H1 (cell line): ENCODE data around the gene TDP2. TPM values are rescaled to one million over a fixed set of nuclear protein-coding genes. Genes with fewer than 3 reads are reported as not detected.

Experiments used
- CTCF ChIA-PET: fragments of 300-600 bp; sonication (Branson Sonifier 250); formaldehyde crosslinking; loops from one replicate; lab custom pipeline; 2021; ENCODE audit not compliant: partially characterized antibody; lab: Charles Lee
- POLR2A ChIA-PET: fragments of 300-600 bp; sonication (Branson Sonifier 250); formaldehyde crosslinking; loops from one replicate; lab custom pipeline; 2021; ENCODE audit warnings: inconsistent platforms; ENCODE audit not compliant: partially characterized antibody; lab: Charles Lee
- DNase-seq, 2 experiments: peaks; one replicate each; pipeline versions ENCODE4 v3.0.0 to v3.0.0-alpha.2; 2010 to 2022; ENCODE audit warnings: low spot score in 2 of 2, low read depth in 1 of 2, mixed read lengths in 1 of 2
- FAIRE-seq: peaks from 2 replicates; lab custom pipeline; 2011; peaks lifted over from hg19 to GRCh38; lab: Jason Lieb, UNC
- H2AFZ ChIP-seq: 2 replicates; pipeline ENCODE4 v1.8.1; 2012; ENCODE audit warnings: low read length, inconsistent platforms
- H2AK5ac ChIP-seq: 2 replicates; pipeline ENCODE4 v1.6.1; 2013; ENCODE audit warnings: low read depth, low read length
- H2BK120ac ChIP-seq: replicated peaks from 2 replicates; pipeline ENCODE3; 2013; ENCODE audit warnings: low read depth, low read length, inconsistent platforms
- H2BK12ac ChIP-seq: 2 replicates; pipeline ENCODE4 v1.6.1; 2013; ENCODE audit warnings: low read depth, low read length
- H2BK15ac ChIP-seq: 2 replicates; pipeline ENCODE4 v1.6.1; 2013; ENCODE audit warnings: low read length
- H2BK20ac ChIP-seq: 2 replicates; pipeline ENCODE4 v1.6.1; 2013; ENCODE audit warnings: low read length
- H2BK5ac ChIP-seq: 2 replicates; pipeline ENCODE4 v1.6.1; 2013; ENCODE audit warnings: low read depth, low read length
- H3K14ac ChIP-seq: 2 replicates; pipeline ENCODE4 v1.6.1; 2013; ENCODE audit warnings: inconsistent platforms; ENCODE audit not compliant: insufficient read length
- H3K18ac ChIP-seq: 2 replicates; pipeline ENCODE4 v1.6.1; 2013; ENCODE audit warnings: low read length; ENCODE audit errors: extremely low read depth
- H3K23ac ChIP-seq: 2 replicates; pipeline ENCODE4 v1.6.1; 2013; ENCODE audit warnings: inconsistent platforms; ENCODE audit not compliant: insufficient read length
- H3K23me2 ChIP-seq: 2 replicates; pipeline ENCODE4 v1.6.1; 2013; ENCODE audit warnings: low read depth, low read length
- H3K27ac ChIP-seq: 2 replicates; pipeline ENCODE4 v1.6.1; 2011; ENCODE audit warnings: low read depth, low read length, inconsistent platforms
- H3K27me3 ChIP-seq, 4 experiments: replicated peaks in 1 of 4; 1 replicate in 1 of 4; 2 replicates in 3 of 4; pipeline versions ENCODE4 v1.6.1 to v1.8.1; 2011 to 2013; ENCODE audit warnings: low read length in 3 of 4, mild to moderate bottlenecking in 3 of 4, inconsistent platforms in 2 of 4, mixed read lengths in 2 of 4, moderate library complexity in 1 of 4; ENCODE audit not compliant: control insufficient read depth in 3 of 4, insufficient read depth in 3 of 4; ENCODE audit errors: extremely low read depth in 1 of 4
- H3K36me3 ChIP-seq, 4 experiments: 2 replicates each; pipeline versions ENCODE4 v1.6.1 to v1.8.1; 2011 to 2013; ENCODE audit warnings: mild to moderate bottlenecking in 4 of 4, low read length in 3 of 4, moderate library complexity in 2 of 4, control low read depth in 1 of 4, inconsistent platforms in 1 of 4; ENCODE audit not compliant: insufficient read depth in 4 of 4, control insufficient read depth in 2 of 4
- H3K4ac ChIP-seq: replicated peaks from 2 replicates; pipeline ENCODE3; 2013; ENCODE audit warnings: low read length, low read depth, mixed read lengths, inconsistent platforms; ENCODE audit not compliant: insufficient read length
- H3K4me1 ChIP-seq, 4 experiments: replicated peaks in 1 of 4; 1 replicate in 1 of 4; 2 replicates in 3 of 4; pipeline versions ENCODE4 v1.6.1 to v1.8.1; 2011 to 2013; ENCODE audit warnings: low read length in 3 of 4, inconsistent platforms in 2 of 4, mixed read lengths in 1 of 4; ENCODE audit not compliant: insufficient read depth in 4 of 4, control insufficient read depth in 3 of 4
- H3K4me2 ChIP-seq, 2 experiments: 2 replicates each; pipeline versions ENCODE4 v1.6.1 to v1.8.1; 2011 to 2013; ENCODE audit warnings: low read depth in 2 of 2, low read length in 2 of 2, control low read depth in 1 of 2, inconsistent platforms in 1 of 2, mild to moderate bottlenecking in 1 of 2; ENCODE audit not compliant: insufficient read depth in 1 of 2
- H3K4me3 ChIP-seq, 4 experiments: fragments of 200-600, 300-600 bp in 1 of 4; sonication (generic), shearing (Covaris generic), sonication (Bioruptor Twin) in 1 of 4; 2 replicates each; pipeline versions ENCODE4 v1.5.1 to v1.8.1; 2011 to 2016; ENCODE audit warnings: low read length in 4 of 4, low read depth in 3 of 4, control low read depth in 2 of 4, inconsistent platforms in 2 of 4, mild to moderate bottlenecking in 2 of 4, mixed read lengths in 1 of 4, moderate library complexity in 1 of 4; ENCODE audit not compliant: insufficient read depth in 2 of 4; ENCODE audit errors: extremely low read depth in 1 of 4
- H3K56ac ChIP-seq: replicated peaks from 2 replicates; pipeline ENCODE3; 2013; ENCODE audit warnings: low read depth, mild to moderate bottlenecking, mixed read lengths, low read length, inconsistent platforms; ENCODE audit not compliant: insufficient read length
- H3K79me1 ChIP-seq: 2 replicates; pipeline ENCODE4 v1.6.1; 2013; ENCODE audit warnings: low read depth, low read length, control low read depth
- H3K79me2 ChIP-seq, 2 experiments: 2 replicates each; pipeline versions ENCODE4 v1.6.1 to v1.8.1; 2012 to 2013; ENCODE audit warnings: low read length in 2 of 2, mild to moderate bottlenecking in 2 of 2, inconsistent platforms in 1 of 2; ENCODE audit not compliant: insufficient read depth in 2 of 2, control insufficient read depth in 1 of 2
- H3K9ac ChIP-seq, 4 experiments: replicated peaks in 1 of 4; 1 replicate in 1 of 4; 2 replicates in 3 of 4; pipeline versions ENCODE4 v1.6.1 to v1.8.1; 2011 to 2013; ENCODE audit warnings: low read depth in 3 of 4, low read length in 3 of 4, control low read depth in 2 of 4, mild to moderate bottlenecking in 2 of 4, moderate library complexity in 2 of 4, inconsistent platforms in 1 of 4; ENCODE audit errors: extremely low read depth in 1 of 4
- H3K9me3 ChIP-seq, 2 experiments: 2 replicates each; pipeline versions ENCODE4 v1.6.1 to v1.8.1; 2012 to 2013; ENCODE audit warnings: mild to moderate bottlenecking in 2 of 2, moderate library complexity in 2 of 2, control low read depth in 1 of 2, inconsistent platforms in 1 of 2, low read depth in 1 of 2, low read length in 1 of 2, mixed read lengths in 1 of 2; ENCODE audit not compliant: insufficient read depth in 2 of 2
- H4K20me1 ChIP-seq, 2 experiments: replicated peaks in 1 of 2; 2 replicates each; pipeline versions ENCODE3 to v1.8.1; 2011 to 2013; ENCODE audit warnings: inconsistent platforms in 2 of 2, low read length in 2 of 2, mild to moderate bottlenecking in 1 of 2; ENCODE audit not compliant: insufficient read depth in 2 of 2, control insufficient read depth in 1 of 2
- H4K5ac ChIP-seq: 2 replicates; pipeline ENCODE4 v1.6.1; 2013; ENCODE audit warnings: low read length, low read depth, mixed read lengths, inconsistent platforms; ENCODE audit not compliant: insufficient read length
- H4K8ac ChIP-seq: 2 replicates; pipeline ENCODE4 v1.8.0; 2013; ENCODE audit warnings: mild to moderate bottlenecking, moderate library complexity, low read length, inconsistent platforms; ENCODE audit not compliant: insufficient read depth; ENCODE audit errors: extremely low read depth
- H4K91ac ChIP-seq: replicated peaks from 2 replicates; pipeline ENCODE3; 2013; ENCODE audit warnings: low read length, mixed read lengths, inconsistent platforms; ENCODE audit not compliant: insufficient read length
- CBX8 ChIP-seq: fragments of 300-800, 300-1000 bp; sonication (generic); IDR thresholded peaks from 2 replicates; pipeline ENCODE4 v1.7.1; 2016; ENCODE audit warnings: low read depth, low read length, borderline replicate concordance
- KDM1A ChIP-seq: fragments of 200-600, 300-600 bp; sonication (generic); IDR thresholded peaks from 2 replicates; pipeline ENCODE4 v1.7.1; 2016; ENCODE audit warnings: mild to moderate bottlenecking, low read length, borderline replicate concordance
- POLR2AphosphoS5 ChIP-seq: IDR thresholded peaks from 2 replicates; pipeline ENCODE4 v1.6.1; 2011; ENCODE audit warnings: low read depth, low read length
- WGBS, 2 experiments: shearing (Covaris generic) in 1 of 2; methylation state at CpG; one replicate each; pipeline versions ENCODE4 v1.1.6 to v1.1.7; 2013 to 2015; ENCODE audit warnings: low lambda C conversion rate in 2 of 2, mixed read lengths in 2 of 2, inconsistent platforms in 1 of 2, low coverage in 1 of 2, missing lambda C conversion rate in 1 of 2; ENCODE audit not compliant: insufficient replicate concordance in 2 of 2, insufficient coverage in 1 of 2, insufficient read length in 1 of 2; ENCODE audit errors: extremely low coverage in 1 of 2, missing lambda C conversion rate in 1 of 2; 5-methylcytosine and 5-hydroxymethylcytosine counted together
- polyA plus RNA-seq, 7 experiments: library from polyadenylated mRNA; depleted of rRNA in 3 of 7; stranded (reverse) in 5 of 7; unstranded in 2 of 7; fragments of >200 nt in 5 of 7; fragments of 200-250 nt in 2 of 7; gene quantifications; 1 replicate in 5 of 7; 2 replicates in 1 of 7; 4 replicates in 1 of 7; pipeline versions ENCODE4 v1.2.1 to v1.2.3, GENCODE V29; 2011 to 2013; ENCODE audit warnings: missing spikeins in 2 of 7, mixed read lengths in 2 of 7
- total RNA-seq: library from RNA; stranded (reverse); fragmentation: NEBNext Ultra II Directional; extraction: Animal tissue kit (Norgen Biotek cat#: 25700); gene quantifications from 2 replicates; pipeline ENCODE4 v1.2.1, GENCODE V29; 2021

The TDP2 gene
- total and polyA plus RNA-seq, 2 of the 8 experiments (the other 6 are each of a cell fraction or from before 2014, with no cell fraction given), result 18.8 to 51.6 TPM

DNA sequence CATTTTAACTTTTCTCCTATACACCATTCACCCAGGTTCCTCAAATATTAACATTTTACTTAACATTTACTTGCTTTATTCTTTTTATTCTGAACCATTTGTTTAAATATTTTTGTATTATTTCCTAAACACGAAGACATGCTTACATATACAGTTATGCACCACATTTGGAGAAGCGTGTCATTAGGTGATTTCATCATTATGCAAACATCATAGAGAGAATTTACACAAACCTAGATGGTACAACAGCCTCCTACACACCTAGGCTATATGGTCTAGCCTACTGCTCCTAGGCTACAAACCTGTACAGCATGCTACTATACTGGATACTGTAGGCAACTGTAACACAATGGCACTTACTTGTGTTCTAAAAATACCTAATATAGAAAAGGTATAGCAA lies 6.6 kb downstream of the TDP2 start:
- no peak overlapping the region for H4K8ac ChIP-seq
- H4K5ac ChIP-seq, result no peak overlapping the region
- no peak overlapping the region for H3K18ac ChIP-seq
- 96% methylated on average over 2 of the region's 2 CpGs; no CpG with 5 or more reads in 1 of the 2 experiments for WGBS, 2 experiments
- H2BK20ac ChIP-seq, result no peak overlapping the region
- no peak overlapping the region for H2AK5ac ChIP-seq
- no peak overlapping the region for H3K4ac ChIP-seq
- CTCF ChIA-PET, result interaction anchor here (0.6 to 1.9 kb wide), 2 partner anchors 75 to 81 kb away, joined by 3 to 4 read pairs; no protein-coding TSS in a partner anchor
- H3K4me3 ChIP-seq, result no peak overlapping the region
- H3K79me1 ChIP-seq, result peaks cover 6% of the 10 kb centered on the region
- no peak for DNase-seq
- no peak for FAIRE-seq
- no peak overlapping the region for H3K9ac ChIP-seq
- H3K27me3 ChIP-seq, result no peaks in the 10 kb centered on the region
- no peaks in the 10 kb centered on the region for H3K23me2 ChIP-seq
- no peak overlapping the region for H3K4me2 ChIP-seq
- peaks cover 0 to 3% of the 10 kb centered on the region in 2 experiments for H4K20me1 ChIP-seq
- no peak overlapping the region for H4K91ac ChIP-seq
- H2AFZ ChIP-seq, result no peak overlapping the region
- no peak overlapping the region for H3K56ac ChIP-seq
- no peak overlapping the region for H3K14ac ChIP-seq
- H3K9me3 ChIP-seq, result no peaks in the 10 kb centered on the region
- H2BK5ac ChIP-seq, result no peak overlapping the region
- peaks cover 2 to 6% (median 2%) of the 10 kb centered on the region in 4 experiments; a peak in 4 of 7 replicates for H3K4me1 ChIP-seq
- no peak overlapping the region for H3K27ac ChIP-seq
- peaks cover 0 to 73% of the 10 kb centered on the region in 2 experiments; a peak in 3 of 4 replicates for H3K79me2 ChIP-seq
- H2BK15ac ChIP-seq, result no peak overlapping the region
- no peak overlapping the region for H2BK12ac ChIP-seq
- H3K36me3 ChIP-seq, result peaks cover 5 to 35% (median 13%) of the 10 kb centered on the region in 4 experiments; a peak in 7 of 8 replicates
- POLR2A ChIA-PET, result interaction anchor here (1.4 to 1.7 kb wide), 3 partner anchors 11 to 24 kb away, joined by 6 to 18 read pairs (median 9); partner anchors contain the start of gene KIAA0319
- H2BK120ac ChIP-seq, result no peak overlapping the region
- H3K23ac ChIP-seq, result no peak overlapping the region
- TF ChIP-seq CBX8, result no peak
- no peak for TF ChIP-seq POLR2AphosphoS5
- no peak for TF ChIP-seq KDM1A
